Uterus (tissue), 4 donors: ENCODE measurements around the gene ST3GAL2. TPM values are rescaled to one million over a fixed set of nuclear protein-coding genes. Genes with fewer than 3 reads are reported as not detected.

ENCODE experiments used
- DNase-seq, 2 donors: peaks; one replicate each; pipeline ENCODE4 v3.0.0-alpha.2; 2019 to 2020
- H3K27ac ChIP-seq, 2 donors: fragments of 200-600 bp; sonication (generic); 1 replicate in 1 of 2; 2 replicates in 1 of 2; pipeline ENCODE4 v1.5.1; 2016 to 2018
- H3K27me3 ChIP-seq, 2 donors: fragments of 200-600 bp; sonication (generic); one replicate each; pipeline ENCODE4 v1.5.1; 2018 to 2019; ENCODE audit warnings: control low read depth in 1 of 2
- H3K36me3 ChIP-seq, 2 donors: fragments of 200-600 bp; sonication (generic); one replicate each; pipeline ENCODE4 v1.5.1; 2019; ENCODE audit warnings: control low read depth in 1 of 2
- H3K4me1 ChIP-seq, 2 donors: fragments of 200-600 bp; sonication (generic); one replicate each; pipeline ENCODE4 v1.5.1; 2018 to 2019; ENCODE audit warnings: control low read depth in 1 of 2
- H3K4me3 ChIP-seq, 2 donors: fragments of 200-600 bp; sonication (generic); 1 replicate in 1 of 2; 2 replicates in 1 of 2; pipeline ENCODE4 v1.5.1; 2018 to 2019; ENCODE audit warnings: mild to moderate bottlenecking in 1 of 2
- H3K9me3 ChIP-seq, 2 donors: fragments of 200-600 bp; sonication (generic); one replicate each; pipeline ENCODE4 v1.5.1; 2019; ENCODE audit warnings: control low read depth in 1 of 2
- CTCF ChIP-seq, 4 experiments: fragments of 200-600 bp in 2 of 4; fragments of 450-650 bp in 2 of 4; sonication (generic) in 2 of 4; IDR thresholded peaks; one replicate each; pipeline ENCODE4 v1.5.1; 2016 to 2019; ENCODE audit warnings: antibody characterized with exemption in 4 of 4, mild to moderate bottlenecking in 2 of 4, moderate library complexity in 1 of 4
- POLR2A ChIP-seq, 2 donors: fragments of 450-650 bp; IDR thresholded peaks; one replicate each; pipeline ENCODE4 v1.6.1; 2016; ENCODE audit warnings: antibody characterized with exemption in 2 of 2, mild to moderate bottlenecking in 1 of 2, moderate library complexity in 1 of 2
- intact Hi-C: fragments of 100-400 bp; cut with DNase I; formaldehyde crosslinking; loops from one replicate; pipeline ENCODE4 v1.15.1; 2023; ENCODE audit warnings: low total_unique reads
- total RNA-seq, 4 donors: library from RNA; depleted of rRNA in 3 of 4; stranded (reverse); fragments of >200 nt in 3 of 4; gene quantifications; one replicate each; pipeline versions ENCODE4 v1.1.0 to v1.2.4, GENCODE V29; 2014 to 2023
- donor health status: DM: yes; HTN: yes; CAD: no.

The ST3GAL2 gene
- total RNA-seq, 4 donors from 2014 or later, result 6.2 to 57.9 (median 27.5) TPM

GRCh38 chr16:70421473-70422311 is 17.2 kb downstream of the ST3GAL2 start:
- Histone ChIP-seq H3K27ac (no peak overlapping the region), H3K36me3 (no peaks in the 10 kb centered on the region), H3K4me3 (no peak overlapping the region), H3K9me3 (no peaks in the 10 kb centered on the region), H3K27me3 (no peaks in the 10 kb centered on the region), H3K4me1 (peaks cover 0 to 6% of the 10 kb centered on the region in 2 donors)
- intact Hi-C loops, result no loop called here
- no peak for DNase-seq
- TF ChIP-seq POLR2A (IDR thresholded peaks at IDR 0.05) (no peak), CTCF (IDR thresholded peaks at IDR 0.05) (no peak)

DNA sequence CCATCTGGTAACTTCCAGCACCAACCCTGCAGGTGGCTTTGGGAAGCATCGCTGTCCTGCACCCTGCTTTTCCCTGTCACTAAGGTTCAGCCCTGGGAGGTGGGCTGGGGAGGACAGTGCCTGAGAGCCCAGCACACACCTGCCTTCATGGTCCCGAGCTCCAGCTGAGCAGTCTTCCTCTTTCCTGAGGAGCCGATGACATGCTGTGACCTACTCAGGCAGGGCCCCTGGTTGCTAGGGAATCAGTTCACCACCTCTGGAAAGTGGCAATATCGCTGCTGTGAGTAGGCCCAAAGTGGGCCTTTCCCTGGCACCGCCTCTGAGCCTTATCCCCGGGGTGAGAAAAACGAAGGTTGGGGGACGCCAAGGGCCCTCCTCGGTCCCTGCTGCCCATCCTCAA is 17.9 kb downstream of the ST3GAL2 start:
- intact Hi-C loops, result no loop called here
- peaks cover 0 to 6% of the 10 kb centered on the region in 2 donors for H3K4me1 ChIP-seq
- no peak overlapping the region for H3K27ac ChIP-seq
- H3K27me3 ChIP-seq, result no peaks in the 10 kb centered on the region
- DNase-seq, result no peak
- TF ChIP-seq CTCF (IDR thresholded peaks at IDR 0.05) (no peak), POLR2A (IDR thresholded peaks at IDR 0.05) (no peak)
- no peak overlapping the region for H3K4me3 ChIP-seq
- H3K9me3 ChIP-seq, result no peaks in the 10 kb centered on the region
- H3K36me3 ChIP-seq, result no peaks in the 10 kb centered on the region

DNA sequence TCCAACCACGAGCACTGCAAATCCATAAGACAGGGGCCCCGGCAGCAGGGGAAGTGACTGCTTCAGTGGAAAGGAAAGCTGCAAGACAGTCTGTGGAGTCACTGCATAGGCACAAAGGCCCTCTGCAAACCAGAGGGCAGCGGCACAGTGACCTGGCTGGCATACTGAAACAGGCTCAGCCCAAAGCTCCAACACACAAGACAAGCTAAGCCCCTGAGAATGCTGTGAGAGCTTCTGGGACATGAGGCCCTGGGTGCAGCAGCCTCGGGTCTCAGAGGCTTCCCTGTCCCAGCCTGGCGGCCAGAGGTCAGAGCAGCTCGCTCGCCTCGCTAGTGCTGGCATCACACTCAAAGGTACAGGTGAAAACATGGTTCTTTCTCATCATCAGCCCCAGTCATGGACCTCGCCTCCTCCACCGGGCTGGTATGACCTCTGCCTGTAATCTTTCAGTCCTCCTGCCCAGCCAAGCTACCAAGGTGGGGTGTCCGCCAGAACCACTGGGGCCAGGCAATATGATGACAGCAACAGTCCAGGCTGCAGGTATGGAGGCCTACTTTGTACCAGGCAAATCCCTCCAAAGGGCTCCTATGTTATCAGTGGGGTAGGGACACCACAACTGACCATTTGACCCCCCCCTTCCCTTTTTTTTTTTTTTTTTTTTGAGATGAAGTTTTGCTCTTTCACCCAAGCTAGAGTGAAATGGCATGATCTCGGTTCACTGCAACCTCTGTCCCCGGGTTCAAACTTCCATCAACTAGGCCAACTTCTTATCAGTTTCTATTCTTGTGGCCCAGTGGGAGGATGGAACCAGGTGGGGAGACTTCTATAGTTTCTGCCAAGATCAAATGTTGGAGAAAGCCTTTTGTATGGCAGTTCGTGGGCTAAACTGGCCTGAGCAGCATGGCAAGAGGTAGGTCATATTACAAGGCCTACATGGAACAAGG is 19.2 kb downstream of the ST3GAL2 start:
- intact Hi-C loops, result no loop called here

GRCh38 chr16:70418993-70419318 is 19.9 kb downstream of the ST3GAL2 start:
- no peaks in the 10 kb centered on the region for H3K27me3 ChIP-seq
- no peak for TF ChIP-seq CTCF (IDR thresholded peaks at IDR 0.05)
- peaks cover 0 to 6% of the 10 kb centered on the region in 2 donors for H3K4me1 ChIP-seq
- H3K36me3 ChIP-seq, result no peaks in the 10 kb centered on the region
- no peak overlapping the region for H3K27ac ChIP-seq
- intact Hi-C loops, result no loop called here
- no peak for DNase-seq
- H3K4me3 ChIP-seq, result no peak overlapping the region
- no peaks in the 10 kb centered on the region for H3K9me3 ChIP-seq

More for the DNA sequence above, 19.2 kb downstream of the ST3GAL2 start:
- Histone ChIP-seq H3K9me3 (no peaks in the 10 kb centered on the region), H3K27me3 (no peaks in the 10 kb centered on the region), H3K36me3 (no peaks in the 10 kb centered on the region), H3K4me3 (no peak overlapping the region), H3K27ac (no peak overlapping the region), H3K4me1 (peaks cover 0 to 6% of the 10 kb centered on the region in 2 donors)
- DNase-seq, result no peak
- TF ChIP-seq CTCF (IDR thresholded peaks at IDR 0.05), result no peak
- TF ChIP-seq POLR2A (IDR thresholded peaks at IDR 0.05), result no peak
